H9 (cell line): ENCODE data around the gene OPN1SW. TPM values are rescaled to one million over a fixed set of nuclear protein-coding genes. Genes with fewer than 3 reads are reported as not detected.
A peak's percentile ranks its signal among the peaks of the same experiment; 100 is the strongest.

Experiments
- DNase-seq: peaks from one replicate; pipeline ENCODE4 v3.0.0-alpha.2; 2017
- H2AFZ ChIP-seq: one replicate; pipeline ENCODE4 v1.6.1; 2013; ENCODE audit warnings: mild to moderate bottlenecking, low read length, control low read depth, moderate library complexity
- H2AK5ac ChIP-seq: 2 replicates; pipeline ENCODE4 v1.6.1; 2013; ENCODE audit warnings: low read length, control low read depth, mixed read lengths; ENCODE audit not compliant: insufficient read length
- H2BK120ac ChIP-seq: one replicate; pipeline ENCODE4 v1.6.1; 2013; ENCODE audit warnings: low read depth, mild to moderate bottlenecking, low read length, control low read depth, inconsistent platforms; ENCODE audit not compliant: poor library complexity, severe bottlenecking
- H2BK12ac ChIP-seq: 2 replicates; pipeline ENCODE4 v1.6.1; 2013; ENCODE audit warnings: low read length, control low read depth, mixed read lengths, low read depth; ENCODE audit not compliant: insufficient read length
- H2BK15ac ChIP-seq: 2 replicates; pipeline ENCODE4 v1.6.1; 2013; ENCODE audit warnings: low read depth, low read length, control low read depth
- H2BK20ac ChIP-seq: one replicate; pipeline ENCODE4 v1.6.1; 2013; ENCODE audit warnings: low read depth, mild to moderate bottlenecking, low read length, control low read depth, inconsistent platforms; ENCODE audit not compliant: poor library complexity, severe bottlenecking
- H2BK5ac ChIP-seq: 2 replicates; pipeline ENCODE4 v1.6.1; 2013; ENCODE audit warnings: low read length, control low read depth, mixed read lengths; ENCODE audit not compliant: insufficient read length
- H3K14ac ChIP-seq: 2 replicates; pipeline ENCODE4 v1.6.1; 2013; ENCODE audit warnings: low read length, control low read depth; ENCODE audit not compliant: insufficient read depth
- H3K18ac ChIP-seq: 2 replicates; pipeline ENCODE4 v1.6.1; 2013; ENCODE audit warnings: low read depth, mild to moderate bottlenecking, mixed read lengths, low read length, control low read depth; ENCODE audit not compliant: insufficient read length
- H3K23ac ChIP-seq: 2 replicates; pipeline ENCODE4 v1.6.1; 2013; ENCODE audit warnings: low read length, control low read depth, mixed read lengths, low read depth; ENCODE audit not compliant: insufficient read length
- H3K23me2 ChIP-seq: 2 replicates; pipeline ENCODE4 v1.6.1; 2013; ENCODE audit warnings: low read depth, mild to moderate bottlenecking, mixed read lengths, low read length, control low read depth; ENCODE audit not compliant: insufficient read length, poor library complexity, severe bottlenecking
- H3K27ac ChIP-seq: 2 replicates; pipeline ENCODE4 v1.5.1; 2013; ENCODE audit warnings: low read length, control low read depth, mixed read lengths, low read depth; ENCODE audit not compliant: insufficient read length
- H3K27me3 ChIP-seq: 2 replicates; pipeline ENCODE4 v1.6.1; 2013; ENCODE audit warnings: low read length, control low read depth, inconsistent platforms; ENCODE audit not compliant: insufficient read depth
- H3K4ac ChIP-seq: 2 replicates; pipeline ENCODE4 v1.6.1; 2013; ENCODE audit warnings: low read depth, mild to moderate bottlenecking, control low read depth, inconsistent platforms, low read length, moderate library complexity
- H3K4me1 ChIP-seq: 2 replicates; pipeline ENCODE4 v1.6.1; 2013; ENCODE audit warnings: low read length, control low read depth, inconsistent platforms; ENCODE audit not compliant: insufficient read depth
- H3K4me2 ChIP-seq: 2 replicates; pipeline ENCODE4 v1.6.1; 2013; ENCODE audit warnings: low read length, control low read depth, mixed read lengths; ENCODE audit not compliant: insufficient read length, insufficient read depth
- H3K56ac ChIP-seq: 2 replicates; pipeline ENCODE4 v1.6.1; 2013; ENCODE audit warnings: low read depth, mild to moderate bottlenecking, mixed read lengths, low read length, control low read depth; ENCODE audit not compliant: insufficient read length
- H3K79me1 ChIP-seq: 2 replicates; pipeline ENCODE4 v1.6.1; 2013; ENCODE audit warnings: low read depth, mild to moderate bottlenecking, moderate library complexity, low read length, control low read depth, inconsistent platforms; ENCODE audit not compliant: insufficient read depth, poor library complexity, severe bottlenecking
- H3K79me2 ChIP-seq: 2 replicates; pipeline ENCODE4 v1.6.1; 2013; ENCODE audit warnings: low read length, control low read depth, inconsistent platforms; ENCODE audit not compliant: insufficient read depth
- H3K9ac ChIP-seq: 2 replicates; pipeline ENCODE4 v1.6.1; 2013; ENCODE audit warnings: low read length, control low read depth, mixed read lengths; ENCODE audit not compliant: insufficient read length; ENCODE audit errors: extremely low read depth
- H3K9me3 ChIP-seq: one replicate; pipeline ENCODE4 v1.6.1; 2013; ENCODE audit warnings: low read depth, low read length, inconsistent platforms; ENCODE audit not compliant: control insufficient read depth
- H3T11ph ChIP-seq: one replicate; pipeline ENCODE4 v1.6.1; 2013; ENCODE audit warnings: mild to moderate bottlenecking, low read length, control low read depth, inconsistent platforms
- H4K20me1 ChIP-seq: one replicate; pipeline ENCODE4 v1.6.1; 2013; ENCODE audit not compliant: control insufficient read depth, insufficient read length, insufficient read depth
- H4K5ac ChIP-seq: 2 replicates; pipeline ENCODE4 v1.6.1; 2013; ENCODE audit warnings: low read depth, mild to moderate bottlenecking, mixed read lengths, low read length, control low read depth; ENCODE audit not compliant: insufficient read length
- H4K8ac ChIP-seq: replicated peaks from 2 replicates; pipeline ENCODE4 v1.6.1; 2013; ENCODE audit warnings: low read length, control low read depth, mixed read lengths, low read depth; ENCODE audit not compliant: insufficient read length
- H4K91ac ChIP-seq: 2 replicates; pipeline ENCODE4 v1.6.1; 2013; ENCODE audit warnings: low read depth, mild to moderate bottlenecking, moderate library complexity, mixed read lengths, low read length, control low read depth; ENCODE audit not compliant: insufficient read length
- H3K27ac Mint-ChIP-seq, 3 experiments: 2 replicates in 2 of 3; 3 replicates in 1 of 3; pipeline ENCODE4 v1.8.0; 2020 to 2021; ENCODE audit warnings: mixed read lengths in 3 of 3, mild to moderate bottlenecking in 1 of 3, moderate library complexity in 1 of 3
- H3K27me3 Mint-ChIP-seq: 2 replicates; pipeline ENCODE4 v1.8.0; 2021; ENCODE audit warnings: low read depth, mild to moderate bottlenecking, moderate library complexity, mixed read lengths
- H3K36me3 Mint-ChIP-seq, 3 experiments: 2 replicates in 2 of 3; 3 replicates in 1 of 3; pipeline ENCODE4 v1.8.0; 2020 to 2021; ENCODE audit warnings: low read depth in 3 of 3, mixed read lengths in 3 of 3; ENCODE audit not compliant: insufficient read depth in 1 of 3
- H3K4me1 Mint-ChIP-seq, 2 experiments: 2 replicates each; pipeline ENCODE4 v1.8.0; 2020; ENCODE audit warnings: mixed read lengths in 2 of 2
- H3K4me3 Mint-ChIP-seq, 2 experiments: 2 replicates in 1 of 2; 3 replicates in 1 of 2; pipeline ENCODE4 v1.8.0; 2020 to 2021; ENCODE audit warnings: mild to moderate bottlenecking in 2 of 2, mixed read lengths in 2 of 2, moderate library complexity in 1 of 2
- H3K9me3 Mint-ChIP-seq, 2 experiments: 2 replicates in 1 of 2; 3 replicates in 1 of 2; pipeline ENCODE4 v1.8.0; 2020; ENCODE audit warnings: mild to moderate bottlenecking in 2 of 2, mixed read lengths in 2 of 2, moderate library complexity in 1 of 2
- WGBS: extraction: QIAGEN DNeasy Blood & Tissue Kit; methylation state at CpG from one replicate; pipeline ENCODE4 v1.1.7; 2013; ENCODE audit warnings: missing lambda C conversion rate, low lambda C conversion rate, mixed read lengths; ENCODE audit not compliant: insufficient read length; ENCODE audit errors: extremely low coverage; 5-methylcytosine and 5-hydroxymethylcytosine counted together
- total RNA-seq: library from RNA; stranded (reverse); gene quantifications from 2 replicates; pipeline ENCODE4 v1.2.1, GENCODE V29; 2021
- TF ChIP-seq, protein P1 (sequence below): fragments of 200-600 bp; sonication (generic); conservative IDR thresholded peaks from 3 replicates; pipeline ENCODE4 v1.8.0; 2021; ENCODE audit warnings: antibody characterized with exemption, mild to moderate bottlenecking

The OPN1SW gene
- total RNA-seq, 1 experiment from 2014 or later, result not detected

- no peak overlapping the region for H3K56ac ChIP-seq
- no peak overlapping the region for H4K5ac ChIP-seq
- no peaks in the 10 kb centered on the region for H3K27me3 ChIP-seq
- H3K79me2 ChIP-seq, result no peaks in the 10 kb centered on the region
- H4K8ac ChIP-seq, result no peak overlapping the region
- H2BK15ac ChIP-seq, result no peak overlapping the region
- Mint-ChIP-seq H3K27me3 (peaks cover 25% of the 10 kb centered on the region), H3K36me3 (peaks cover 0 to 2% (median 0%) of the 10 kb centered on the region in 3 experiments; a peak in 2 of 7 replicates), H3K9me3 (no peaks in the 10 kb centered on the region), H3K4me1 (peaks cover 18 to 19% of the 10 kb centered on the region in 2 experiments), H3K4me3 (peak overlapping the region in 1 of 2 experiments; percentile 24; a peak in 3 of 5 replicates), H3K27ac (no peak overlapping the region)
- H3K27ac ChIP-seq, result no peak overlapping the region
- no peak overlapping the region for H2AK5ac ChIP-seq
- no peak overlapping the region for H2BK12ac ChIP-seq
- no peak overlapping the region for H2BK120ac ChIP-seq
- no peaks in the 10 kb centered on the region for H4K20me1 ChIP-seq
- no peaks in the 10 kb centered on the region for H3K79me1 ChIP-seq
- H4K91ac ChIP-seq, result no peak overlapping the region
- no peak overlapping the region for H2BK5ac ChIP-seq
- no peak overlapping the region for H3K4me2 ChIP-seq
- H3K9me3 ChIP-seq, result no peaks in the 10 kb centered on the region
- DNase-seq, result no peak
- peaks cover 12% of the 10 kb centered on the region for H3K23me2 ChIP-seq
- H3K18ac ChIP-seq, result no peak overlapping the region
- H3K14ac ChIP-seq, result no peak overlapping the region
- no peak overlapping the region for H3T11ph ChIP-seq
- H3K23ac ChIP-seq, result no peak overlapping the region
- TF ChIP-seq, protein P1, sequence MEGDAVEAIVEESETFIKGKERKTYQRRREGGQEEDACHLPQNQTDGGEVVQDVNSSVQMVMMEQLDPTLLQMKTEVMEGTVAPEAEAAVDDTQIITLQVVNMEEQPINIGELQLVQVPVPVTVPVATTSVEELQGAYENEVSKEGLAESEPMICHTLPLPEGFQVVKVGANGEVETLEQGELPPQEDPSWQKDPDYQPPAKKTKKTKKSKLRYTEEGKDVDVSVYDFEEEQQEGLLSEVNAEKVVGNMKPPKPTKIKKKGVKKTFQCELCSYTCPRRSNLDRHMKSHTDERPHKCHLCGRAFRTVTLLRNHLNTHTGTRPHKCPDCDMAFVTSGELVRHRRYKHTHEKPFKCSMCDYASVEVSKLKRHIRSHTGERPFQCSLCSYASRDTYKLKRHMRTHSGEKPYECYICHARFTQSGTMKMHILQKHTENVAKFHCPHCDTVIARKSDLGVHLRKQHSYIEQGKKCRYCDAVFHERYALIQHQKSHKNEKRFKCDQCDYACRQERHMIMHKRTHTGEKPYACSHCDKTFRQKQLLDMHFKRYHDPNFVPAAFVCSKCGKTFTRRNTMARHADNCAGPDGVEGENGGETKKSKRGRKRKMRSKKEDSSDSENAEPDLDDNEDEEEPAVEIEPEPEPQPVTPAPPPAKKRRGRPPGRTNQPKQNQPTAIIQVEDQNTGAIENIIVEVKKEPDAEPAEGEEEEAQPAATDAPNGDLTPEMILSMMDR, result no peak
- no peak overlapping the region for H2BK20ac ChIP-seq
- no peak overlapping the region for H3K4ac ChIP-seq
- no peak overlapping the region for H2AFZ ChIP-seq
- no CpG with 5 or more reads among the region's 9 CpGs for WGBS
- no peaks in the 10 kb centered on the region for H3K4me1 ChIP-seq
- H3K9ac ChIP-seq, result no peak overlapping the region
Measured at GRCh38 chr7:128788446-128789412, 13.1 kb upstream of the OPN1SW start.
